ENCODE measurements around the gene HTRA3. TPM values are rescaled to one million over a fixed set of nuclear protein-coding genes. Genes with fewer than 3 reads are reported as not detected.
A peak's percentile ranks its signal among the peaks of the same experiment; 100 is the strongest.

Gene HTRA3
- polyA plus RNA-seq, 1 experiment: 16.3 TPM

GRCh38 chr4:8303081-8303480, 33.5 kb downstream of the HTRA3 start:
- H3K4me3 ChIP-seq (ENCODE audit: low read depth, low read length): no peak overlapping the region
- H3K27me3 ChIP-seq (ENCODE audit: control insufficient read depth, insufficient read depth, low read length): no peaks in the 10 kb centered on the region
- H3K9me3 ChIP-seq (ENCODE audit: control insufficient read depth, insufficient read depth, low read length): no peaks in the 10 kb centered on the region; the same call in 1 of the 2 replicates
- DNase-seq (ENCODE audit: low read depth, low spot score): no peak
- ChIA-PET POLR2A (interaction anchor here (1.3 kb wide), 1 partner anchor 25 kb away, joined by 3 read pairs; no protein-coding TSS in a partner anchor), CTCF (interaction anchor here (1.2 kb wide), 1 partner anchor 100 kb away, joined by 5 read pairs; no protein-coding TSS in a partner anchor)
- TF ChIP-seq, protein P1, sequence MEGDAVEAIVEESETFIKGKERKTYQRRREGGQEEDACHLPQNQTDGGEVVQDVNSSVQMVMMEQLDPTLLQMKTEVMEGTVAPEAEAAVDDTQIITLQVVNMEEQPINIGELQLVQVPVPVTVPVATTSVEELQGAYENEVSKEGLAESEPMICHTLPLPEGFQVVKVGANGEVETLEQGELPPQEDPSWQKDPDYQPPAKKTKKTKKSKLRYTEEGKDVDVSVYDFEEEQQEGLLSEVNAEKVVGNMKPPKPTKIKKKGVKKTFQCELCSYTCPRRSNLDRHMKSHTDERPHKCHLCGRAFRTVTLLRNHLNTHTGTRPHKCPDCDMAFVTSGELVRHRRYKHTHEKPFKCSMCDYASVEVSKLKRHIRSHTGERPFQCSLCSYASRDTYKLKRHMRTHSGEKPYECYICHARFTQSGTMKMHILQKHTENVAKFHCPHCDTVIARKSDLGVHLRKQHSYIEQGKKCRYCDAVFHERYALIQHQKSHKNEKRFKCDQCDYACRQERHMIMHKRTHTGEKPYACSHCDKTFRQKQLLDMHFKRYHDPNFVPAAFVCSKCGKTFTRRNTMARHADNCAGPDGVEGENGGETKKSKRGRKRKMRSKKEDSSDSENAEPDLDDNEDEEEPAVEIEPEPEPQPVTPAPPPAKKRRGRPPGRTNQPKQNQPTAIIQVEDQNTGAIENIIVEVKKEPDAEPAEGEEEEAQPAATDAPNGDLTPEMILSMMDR (IDR thresholded peaks at IDR 0.05; ENCODE audit: low read depth, low read length): no peak
- H3K27ac ChIP-seq (ENCODE audit: low read depth, low read length): no peak overlapping the region

GRCh38 chr4:8303485-8304281, 34.1 kb downstream of the HTRA3 start:
- TF ChIP-seq, protein P1 (IDR thresholded peaks at IDR 0.05; ENCODE audit: low read depth, low read length): no peak
- Histone ChIP-seq H3K27ac (ENCODE audit: low read depth, low read length) (peak overlapping the region; percentile 53), H3K27me3 (ENCODE audit: control insufficient read depth, insufficient read depth, low read length) (no peaks in the 10 kb centered on the region), H3K9me3 (ENCODE audit: control insufficient read depth, insufficient read depth, low read length) (no peaks in the 10 kb centered on the region; the same call in 1 of the 2 replicates), H3K4me3 (ENCODE audit: low read depth, low read length) (no peak overlapping the region)
- peak; percentile 78 for DNase-seq (ENCODE audit: low read depth, low spot score)
- ChIA-PET POLR2A (interaction anchor here (1.3 kb wide), 1 partner anchor 25 kb away, joined by 3 read pairs; no protein-coding TSS in a partner anchor), CTCF (interaction anchor here (1.2 kb wide), 1 partner anchor 99 kb away, joined by 5 read pairs; no protein-coding TSS in a partner anchor)

DNA sequence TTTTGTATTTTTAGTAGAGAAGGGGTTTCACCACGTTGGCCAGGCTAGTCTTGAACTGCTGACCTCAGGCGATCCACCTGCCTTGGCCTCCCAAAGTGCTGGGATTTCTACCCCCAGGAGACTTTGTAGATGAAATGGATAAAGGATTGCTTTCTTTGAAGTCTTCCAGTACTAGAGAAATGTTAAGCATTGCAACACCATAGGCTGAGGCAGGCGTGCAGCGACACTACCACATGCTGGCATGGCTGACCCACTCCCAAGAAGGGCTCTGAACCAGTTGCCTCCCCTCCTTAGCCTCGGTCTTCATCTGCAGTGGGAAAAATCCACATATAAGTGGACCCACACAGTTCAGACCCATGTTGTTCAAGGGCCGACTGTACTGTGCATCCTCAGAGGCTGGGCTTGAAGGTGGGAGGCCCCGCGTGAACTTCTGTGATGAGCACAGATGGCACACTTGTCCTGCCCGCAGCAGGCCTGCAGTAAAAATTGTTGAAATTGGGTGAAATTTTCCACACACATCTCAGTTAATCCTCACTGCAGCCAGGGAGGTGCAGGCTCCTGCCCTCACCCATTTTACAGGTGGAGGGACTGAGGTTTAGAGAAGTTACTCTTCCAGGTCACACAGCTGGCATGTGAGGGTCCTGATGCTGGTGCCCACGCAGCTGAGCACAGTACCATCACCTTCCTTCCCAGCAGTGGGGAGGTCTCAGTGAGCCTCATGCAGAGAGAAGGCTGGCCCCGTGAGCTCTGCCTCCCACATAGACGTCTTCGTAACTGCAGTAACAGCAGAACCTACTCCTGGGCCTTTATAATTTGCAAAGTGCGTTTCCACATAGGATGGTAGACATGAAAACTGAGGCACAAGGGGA, 35.5 kb downstream of the HTRA3 start:
- Histone ChIP-seq H3K27ac (ENCODE audit: low read depth, low read length) (no peak overlapping the region), H3K9me3 (ENCODE audit: control insufficient read depth, insufficient read depth, low read length) (no peaks in the 10 kb centered on the region; the same call in 1 of the 2 replicates), H3K4me3 (ENCODE audit: low read depth, low read length) (no peak overlapping the region), H3K27me3 (ENCODE audit: control insufficient read depth, insufficient read depth, low read length) (no peaks in the 10 kb centered on the region)
- no peak for DNase-seq (ENCODE audit: low read depth, low spot score)
- CTCF ChIA-PET: no interaction called here
- POLR2A ChIA-PET: interaction anchor here (0.6 kb wide), 1 partner anchor 61 kb away, joined by 3 read pairs; no protein-coding TSS in a partner anchor
- TF ChIP-seq, protein P1 (IDR thresholded peaks at IDR 0.05; ENCODE audit: low read depth, low read length): no peak

DNA sequence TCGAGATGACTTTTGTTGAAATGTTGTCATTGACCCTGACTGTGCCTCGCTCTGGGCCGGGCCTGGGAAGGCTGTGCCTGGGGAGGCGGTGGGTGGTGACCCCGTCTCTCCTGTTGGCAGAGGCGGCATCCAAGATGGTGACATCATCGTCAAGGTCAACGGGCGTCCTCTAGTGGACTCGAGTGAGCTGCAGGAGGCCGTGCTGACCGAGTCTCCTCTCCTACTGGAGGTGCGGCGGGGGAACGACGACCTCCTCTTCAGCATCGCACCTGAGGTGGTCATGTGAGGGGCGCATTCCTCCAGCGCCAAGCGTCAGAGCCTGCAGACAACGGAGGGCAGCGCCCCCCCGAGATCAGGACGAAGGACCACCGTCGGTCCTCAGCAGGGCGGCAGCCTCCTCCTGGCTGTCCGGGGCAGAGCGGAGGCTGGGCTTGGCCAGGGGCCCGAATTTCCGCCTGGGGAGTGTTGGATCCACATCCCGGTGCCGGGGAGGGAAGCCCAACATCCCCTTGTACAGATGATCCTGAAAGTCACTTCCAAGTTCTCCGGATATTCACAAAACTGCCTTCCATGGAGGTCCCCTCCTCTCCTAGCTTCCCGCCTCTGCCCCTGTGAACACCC, 36.4 kb downstream of the HTRA3 start:
- Histone ChIP-seq H3K4me3 (ENCODE audit: low read depth, low read length) (no peak overlapping the region), H3K9me3 (ENCODE audit: control insufficient read depth, insufficient read depth, low read length) (no peaks in the 10 kb centered on the region; the same call in 1 of the 2 replicates), H3K27ac (ENCODE audit: low read depth, low read length) (no peak overlapping the region), H3K27me3 (ENCODE audit: control insufficient read depth, insufficient read depth, low read length) (no peaks in the 10 kb centered on the region)
- no peak for DNase-seq (ENCODE audit: low read depth, low spot score)
- ChIA-PET POLR2A (no interaction called here), CTCF (no interaction called here)
- TF ChIP-seq, protein P1 (IDR thresholded peaks at IDR 0.05; ENCODE audit: low read depth, low read length): no peak
